NCI-H1092 treated with DMSO at 0.1 percent for 48 hours (cell line): Measurements from ENCODE around the gene SYNM.
A peak's percentile ranks its signal among the peaks of the same experiment; 100 is the strongest.

Source experiments
- DNase-seq: peaks from one replicate; lab custom pipeline; 2025; lab: John Stamatoyannopoulos, UW

SYNM gene

DNA sequence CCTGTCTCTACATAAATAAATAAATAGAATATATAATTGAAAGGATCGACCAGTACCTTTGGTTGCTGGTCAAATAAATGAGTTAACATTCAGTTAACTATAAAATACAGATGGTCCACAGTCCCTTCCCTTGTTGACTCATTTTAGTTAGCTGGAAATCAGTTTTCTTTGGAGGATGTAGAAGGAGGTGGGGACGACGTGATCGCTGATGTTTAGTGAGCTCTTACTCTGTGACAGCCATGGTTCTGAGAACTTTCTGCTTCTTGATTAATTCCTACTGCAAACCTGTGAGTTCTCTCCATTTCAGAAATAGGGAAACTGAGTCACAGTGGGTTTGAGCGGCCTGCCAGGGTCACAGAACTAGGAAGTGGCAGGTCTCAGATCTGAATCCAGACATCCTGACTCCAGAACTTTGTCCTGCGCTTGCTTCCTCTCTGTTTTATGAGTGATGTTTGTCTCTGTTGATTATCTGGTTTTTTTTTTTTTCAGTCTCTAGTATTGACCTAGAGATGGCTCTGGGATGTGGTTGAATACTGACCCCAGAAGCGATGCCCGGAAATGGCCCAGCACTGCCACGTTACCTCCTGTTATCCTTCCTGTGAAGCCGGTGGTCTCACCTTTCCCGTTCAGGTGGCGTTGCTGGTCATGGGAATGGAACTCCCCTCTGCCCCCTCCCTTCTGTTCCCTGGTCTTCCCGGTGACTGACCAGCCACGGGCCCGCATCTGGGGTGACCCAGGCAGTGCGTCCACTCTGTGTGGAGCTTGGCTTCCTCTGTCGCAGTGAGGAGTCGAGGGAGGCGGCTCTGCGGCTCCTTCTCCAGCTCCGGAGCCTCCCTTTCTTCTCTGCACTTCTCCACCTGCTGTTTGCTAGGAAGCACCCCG lies 18.2 kb downstream of the SYNM start:
- no peak for DNase-seq

GRCh38 chr15:99123713-99124451 lies 19.0 kb downstream of the SYNM start:
- DNase-seq: no peak

- DNase-seq: no peak
These were observed 19.8 kb downstream of the SYNM start for GRCh38 chr15:99124641-99125040.

DNA sequence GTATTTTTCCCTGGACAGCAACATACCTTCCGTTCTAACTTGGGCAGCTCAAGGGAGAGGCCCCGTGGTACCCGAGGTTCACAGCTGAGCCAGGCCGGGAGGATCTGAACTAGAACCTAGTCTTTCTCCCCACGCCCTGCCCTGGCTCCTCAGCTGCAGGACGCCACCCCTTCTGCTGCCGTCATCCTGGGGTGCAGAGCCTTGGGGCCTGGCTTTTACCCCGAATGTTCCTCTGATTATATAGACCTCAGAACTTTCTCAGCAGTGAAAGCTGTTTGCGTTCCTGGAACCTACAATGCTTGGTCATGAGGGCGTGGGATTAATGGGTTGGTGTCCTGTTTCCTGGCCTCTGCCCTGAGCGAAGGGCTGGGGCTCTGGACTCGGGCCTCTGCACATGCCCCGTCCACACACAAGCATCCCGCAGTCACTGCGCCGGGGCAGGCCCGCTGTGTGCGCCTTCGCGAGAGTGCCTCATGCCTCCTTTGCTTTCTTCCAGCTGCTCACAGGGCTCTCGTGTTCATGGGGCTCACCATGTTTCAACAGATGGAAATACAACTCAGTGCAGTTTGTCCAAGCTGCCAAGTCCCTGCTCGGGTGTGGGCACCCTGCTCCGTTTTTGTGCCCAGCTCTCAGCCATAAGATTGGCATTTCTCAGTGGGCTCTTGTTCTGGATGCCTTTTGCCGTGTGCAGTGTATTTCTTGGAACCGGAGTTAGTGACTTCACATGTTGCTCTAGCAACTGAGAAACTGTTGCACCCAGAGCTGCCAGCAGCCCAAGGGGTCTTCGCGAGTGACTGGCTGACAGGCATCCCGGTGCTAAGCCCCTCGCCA lies 20.4 kb downstream of the SYNM start:
- DNase-seq: no peak

DNA sequence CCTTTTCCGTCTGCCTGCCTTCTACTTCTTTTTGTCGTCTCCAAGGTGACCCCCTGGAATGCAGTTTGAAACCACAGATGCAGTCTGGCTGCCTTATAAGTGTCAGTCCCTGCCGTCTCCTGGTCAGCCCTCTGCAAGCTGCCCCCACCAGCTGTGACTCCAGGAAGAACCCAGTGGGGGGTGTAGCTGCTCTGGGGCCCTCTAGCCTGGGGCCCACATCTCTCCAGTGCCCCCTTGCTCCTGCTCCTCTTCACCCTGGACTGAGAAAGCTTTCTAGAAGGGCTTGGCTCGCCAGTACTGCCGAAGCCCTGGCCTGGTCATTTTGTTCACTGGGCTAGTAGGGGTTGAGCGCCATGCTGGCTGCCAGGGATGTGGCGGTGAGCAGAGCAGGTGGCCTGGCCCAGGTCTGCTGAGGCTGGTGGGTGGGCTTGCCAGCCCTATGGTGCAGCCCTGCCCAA lies 21.3 kb downstream of the SYNM start:
- DNase-seq: no peak

GRCh38 chr15:99126930-99127329 lies 22.1 kb downstream of the SYNM start:
- no peak for DNase-seq

- no peak for DNase-seq
These were observed 22.9 kb downstream of the SYNM start for GRCh38 chr15:99127773-99128172.

DNA sequence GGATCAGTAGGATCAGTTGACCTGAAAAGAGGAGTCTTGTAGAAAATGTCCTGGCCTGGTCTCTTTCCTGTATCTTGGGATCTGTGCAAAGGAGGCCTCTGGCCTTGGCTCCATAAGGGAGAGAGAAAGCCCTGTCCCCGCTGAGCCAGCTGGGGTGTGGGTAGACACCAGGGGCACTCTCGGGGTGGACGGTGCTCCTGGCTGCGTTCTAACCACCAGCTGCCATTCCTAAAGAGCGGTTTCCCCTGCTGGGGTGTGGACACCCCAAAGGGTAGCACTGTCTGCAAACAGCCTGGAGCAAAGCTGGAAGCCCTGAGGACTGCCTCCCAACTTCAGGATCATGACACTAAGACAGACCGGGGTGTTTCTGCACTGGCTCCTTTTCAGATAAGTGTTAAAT lies 23.5 kb downstream of the SYNM start:
- no peak for DNase-seq

DNA sequence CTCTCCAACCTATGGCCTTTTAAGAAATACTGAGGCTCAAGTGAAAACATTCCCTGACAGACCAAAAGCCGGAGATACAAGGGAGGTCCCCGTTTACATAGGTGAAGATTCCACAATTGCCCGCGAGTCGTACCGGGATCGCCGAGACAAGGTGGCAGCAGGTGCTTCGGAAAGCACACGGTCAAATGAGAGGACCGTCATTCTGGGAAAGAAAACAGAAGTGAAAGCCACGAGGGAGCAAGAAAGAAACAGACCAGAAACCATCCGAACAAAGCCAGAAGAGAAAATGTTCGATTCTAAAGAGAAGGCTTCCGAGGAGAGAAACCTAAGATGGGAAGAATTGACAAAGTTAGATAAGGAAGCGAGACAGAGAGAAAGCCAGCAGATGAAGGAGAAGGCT lies 24.8 kb downstream of the SYNM start:
- DNase-seq: no peak

- DNase-seq: no peak
These were observed 25.4 kb downstream of the SYNM start for GRCh38 chr15:99130314-99130713.

DNA sequence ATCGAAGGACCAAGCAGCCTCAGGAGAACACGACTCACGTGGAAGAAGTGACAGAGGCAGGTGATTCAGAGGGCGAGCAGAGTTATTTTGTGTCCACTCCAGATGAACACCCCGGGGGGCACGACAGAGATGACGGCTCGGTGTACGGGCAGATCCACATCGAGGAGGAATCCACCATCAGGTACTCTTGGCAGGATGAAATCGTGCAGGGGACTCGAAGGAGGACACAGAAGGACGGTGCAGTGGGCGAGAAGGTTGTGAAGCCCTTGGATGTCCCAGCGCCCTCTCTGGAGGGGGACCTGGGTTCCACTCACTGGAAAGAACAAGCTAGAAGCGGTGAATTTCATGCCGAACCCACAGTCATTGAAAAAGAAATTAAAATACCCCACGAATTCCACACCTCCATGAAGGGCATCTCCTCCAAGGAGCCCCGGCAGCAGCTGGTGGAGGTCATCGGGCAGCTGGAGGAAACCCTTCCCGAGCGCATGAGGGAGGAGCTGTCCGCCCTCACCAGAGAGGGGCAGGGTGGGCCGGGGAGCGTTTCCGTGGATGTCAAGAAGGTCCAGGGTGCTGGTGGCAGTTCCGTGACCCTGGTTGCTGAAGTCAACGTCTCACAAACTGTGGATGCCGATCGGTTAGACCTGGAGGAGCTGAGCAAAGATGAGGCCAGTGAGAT lies 26.0 kb downstream of the SYNM start:
- no peak for DNase-seq

- no peak for DNase-seq
These were observed 26.7 kb downstream of the SYNM start for GRCh38 chr15:99131441-99132023.

GRCh38 chr15:99132122-99132521 lies 27.2 kb downstream of the SYNM start:
- DNase-seq: no peak

- no peak for DNase-seq
These were observed 27.9 kb downstream of the SYNM start for GRCh38 chr15:99132634-99133287.

DNA sequence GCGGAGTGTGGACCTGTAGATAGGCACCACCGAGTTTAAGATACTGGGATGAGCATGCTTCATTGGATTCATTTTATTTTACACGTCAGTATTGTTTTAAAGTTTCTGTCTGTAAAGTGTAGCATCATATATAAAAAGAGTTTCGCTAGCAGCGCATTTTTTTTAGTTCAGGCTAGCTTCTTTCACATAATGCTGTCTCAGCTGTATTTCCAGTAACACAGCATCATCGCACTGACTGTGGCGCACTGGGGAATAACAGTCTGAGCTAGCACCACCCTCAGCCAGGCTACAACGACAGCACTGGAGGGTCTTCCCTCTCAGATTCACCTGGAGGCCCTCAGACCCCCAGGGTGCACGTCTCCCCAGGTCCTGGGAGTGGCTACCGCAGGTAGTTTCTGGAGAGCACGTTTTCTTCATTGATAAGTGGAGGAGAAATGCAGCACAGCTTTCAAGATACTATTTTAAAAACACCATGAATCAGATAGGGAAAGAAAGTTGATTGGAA lies 29.5 kb downstream of the SYNM start:
- no peak for DNase-seq

- DNase-seq: no peak
These were observed 30.3 kb downstream of the SYNM start for GRCh38 chr15:99135194-99135593.

DNA sequence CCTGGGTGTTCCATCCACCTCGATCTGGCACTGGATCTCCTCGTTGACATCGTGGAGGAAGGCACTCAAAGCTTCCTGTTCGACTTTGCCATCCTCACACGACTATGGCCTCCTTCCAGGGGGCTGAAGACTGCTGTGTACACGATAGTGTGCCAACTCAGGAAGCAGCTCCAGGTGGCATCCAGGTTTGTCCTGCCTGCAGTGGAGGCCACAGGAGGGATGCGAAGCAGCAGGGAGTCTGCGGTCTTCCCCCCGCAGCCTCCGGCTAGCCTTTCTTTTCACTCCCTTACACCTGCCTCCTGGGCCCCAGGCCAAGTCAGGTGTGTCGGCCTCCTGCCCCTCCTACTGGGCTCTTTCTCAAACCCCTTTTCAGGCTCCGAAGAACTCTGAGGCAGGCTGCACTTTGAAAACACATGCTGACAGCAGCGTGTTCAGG lies 32.2 kb downstream of the SYNM start:
- DNase-seq: peak; percentile 32

DNA sequence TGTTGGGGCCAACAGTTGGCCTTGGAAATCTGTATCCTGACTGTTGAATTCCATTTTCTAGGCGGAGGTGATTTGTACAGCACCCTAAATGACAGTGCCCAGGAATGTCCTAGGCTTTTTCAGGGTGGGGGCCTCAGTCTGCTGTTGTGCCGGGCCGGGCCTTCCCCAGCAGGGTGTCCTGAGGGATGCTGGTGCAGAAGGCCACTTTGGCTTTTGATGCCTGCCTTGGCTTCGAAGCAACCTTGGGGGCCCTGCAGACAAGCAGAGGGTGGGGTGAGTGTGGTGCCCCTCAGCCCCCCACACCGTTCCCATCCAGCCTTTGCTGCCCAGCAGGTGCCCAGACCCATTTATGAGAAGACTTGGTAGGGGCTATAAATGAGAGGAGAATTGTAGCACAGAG lies 33.0 kb downstream of the SYNM start:
- DNase-seq: no peak

DNA sequence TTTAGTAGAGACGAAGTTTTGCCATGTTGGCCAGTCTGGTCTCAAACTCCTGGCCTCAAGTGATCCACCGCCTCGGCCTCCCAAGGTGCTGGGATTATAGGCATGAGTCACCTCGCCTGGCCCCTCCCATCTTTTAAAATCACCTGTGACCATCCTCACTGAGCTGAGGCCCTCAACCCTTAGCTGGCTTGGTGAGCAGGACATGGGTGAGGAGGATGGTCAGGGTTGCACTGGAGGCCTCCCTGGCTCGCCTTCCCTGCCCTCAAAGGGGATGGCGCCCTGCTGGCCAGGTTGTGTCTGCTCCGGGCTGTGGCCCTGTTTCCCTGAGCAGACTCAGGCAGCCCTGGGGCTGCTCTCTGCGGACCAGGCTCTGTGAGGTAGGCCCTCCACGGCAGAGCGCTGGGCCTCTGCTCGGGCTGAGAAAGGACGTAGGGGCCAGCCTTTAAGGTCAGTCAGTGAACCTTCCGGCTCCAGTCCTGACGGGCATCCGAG lies 33.7 kb downstream of the SYNM start:
- DNase-seq: no peak

GRCh38 chr15:99139276-99139675 lies 34.4 kb downstream of the SYNM start:
- no peak for DNase-seq
